ENCODE data around the gene RNU6-1.

Gene RNU6-1

DNA sequence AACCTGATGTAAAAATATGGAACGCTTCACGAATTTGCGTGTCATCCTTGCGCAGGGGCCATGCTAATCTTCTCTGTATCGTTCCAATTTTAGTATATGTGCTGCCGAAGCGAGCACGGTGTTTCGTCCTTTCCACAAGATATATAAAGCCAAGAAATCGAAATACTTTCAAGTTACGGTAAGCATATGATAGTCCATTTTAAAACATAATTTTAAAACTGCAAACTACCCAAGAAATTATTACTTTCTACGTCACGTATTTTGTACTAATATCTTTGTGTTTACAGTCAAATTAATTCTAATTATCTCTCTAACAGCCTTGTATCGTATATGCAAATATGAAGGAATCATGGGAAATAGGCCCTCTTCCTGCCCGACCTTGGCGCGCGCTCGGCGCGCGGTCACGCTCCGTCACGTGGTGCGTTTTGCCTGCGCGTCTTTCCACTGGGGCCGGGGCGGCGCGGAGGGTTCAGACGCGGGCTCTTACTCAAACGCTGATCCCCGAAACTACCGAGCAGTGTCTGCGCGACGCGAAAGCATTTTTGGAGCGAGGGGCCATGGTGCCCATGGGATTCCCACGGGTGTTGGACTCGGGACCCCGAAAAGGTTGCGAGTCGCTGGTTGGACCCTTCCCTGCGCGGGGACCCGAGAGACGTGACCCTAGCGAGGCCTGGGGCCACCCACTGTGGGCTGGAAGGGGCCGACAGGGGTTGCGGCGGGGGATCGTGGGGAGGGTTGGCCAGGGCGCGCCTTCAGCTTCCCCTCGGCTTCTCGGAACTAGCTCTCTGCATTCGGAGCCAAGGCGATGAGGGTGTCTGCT is at the start of gene RNU6-1:
Gene RNU6-1 (minus strand): TSS at position 117 of the 820 bp plus-strand sequence.
- DNase-seq (ENCODE audit: low read depth), result peak; percentile 95

DNA sequence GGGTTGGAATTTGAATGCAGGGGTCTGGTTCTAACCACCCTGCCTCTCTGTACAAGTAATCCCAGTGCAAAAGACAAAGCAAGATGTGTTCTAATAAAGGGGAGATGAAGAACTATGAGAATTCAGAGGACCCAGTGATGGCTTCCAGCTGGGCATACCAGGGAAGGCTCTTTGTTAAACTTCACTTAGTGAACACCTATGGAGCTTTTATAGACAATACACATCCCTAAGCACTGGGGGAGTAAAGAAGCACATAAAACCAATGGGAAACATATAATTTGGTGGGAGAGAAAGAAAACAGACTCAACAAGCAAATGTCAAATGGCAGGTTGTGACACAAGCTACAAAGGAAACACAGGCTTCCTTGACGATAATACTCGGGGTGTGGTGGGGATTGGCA is 47.9 kb upstream of the RNU6-1 start:
- DNase-seq (ENCODE audit: low read depth), result no peak

DNA sequence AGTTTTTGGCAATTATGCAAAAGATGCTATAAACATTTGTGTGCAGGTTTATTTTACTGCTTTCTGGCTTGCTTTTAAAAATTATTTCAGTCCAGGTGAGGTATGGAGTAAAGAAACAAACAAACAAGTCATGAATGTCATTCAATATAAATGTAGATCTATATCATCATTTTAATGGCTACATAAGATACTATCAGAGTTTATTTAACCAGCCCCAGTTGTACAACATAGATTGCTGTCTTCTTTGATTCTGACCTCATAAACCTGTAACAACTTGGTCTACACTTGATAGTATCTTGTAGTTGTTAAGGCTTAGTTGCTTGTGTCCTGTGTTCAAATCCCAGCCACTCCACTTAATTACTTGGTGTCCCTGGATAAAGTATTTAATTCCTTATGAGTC is 46.0 kb upstream of the RNU6-1 start:
- no peak for DNase-seq (ENCODE audit: low read depth)

DNA sequence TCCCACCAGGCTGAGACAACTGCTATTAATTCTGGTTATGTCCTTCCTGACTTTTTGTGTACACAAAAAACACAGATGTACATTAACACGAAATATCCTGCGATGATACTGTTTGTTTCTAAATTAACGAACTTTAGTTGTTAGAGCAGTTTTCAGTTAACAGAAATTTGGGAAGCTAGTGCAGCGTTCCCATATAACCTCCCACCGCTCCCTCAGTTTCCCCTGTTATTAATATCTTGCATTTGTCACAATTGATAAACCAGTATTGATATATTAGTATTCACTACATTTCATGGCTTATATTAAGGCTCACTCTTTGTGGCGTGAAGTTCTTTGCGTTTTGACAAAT is 45.3 kb upstream of the RNU6-1 start:
- DNase-seq (ENCODE audit: low read depth), result no peak

DNA sequence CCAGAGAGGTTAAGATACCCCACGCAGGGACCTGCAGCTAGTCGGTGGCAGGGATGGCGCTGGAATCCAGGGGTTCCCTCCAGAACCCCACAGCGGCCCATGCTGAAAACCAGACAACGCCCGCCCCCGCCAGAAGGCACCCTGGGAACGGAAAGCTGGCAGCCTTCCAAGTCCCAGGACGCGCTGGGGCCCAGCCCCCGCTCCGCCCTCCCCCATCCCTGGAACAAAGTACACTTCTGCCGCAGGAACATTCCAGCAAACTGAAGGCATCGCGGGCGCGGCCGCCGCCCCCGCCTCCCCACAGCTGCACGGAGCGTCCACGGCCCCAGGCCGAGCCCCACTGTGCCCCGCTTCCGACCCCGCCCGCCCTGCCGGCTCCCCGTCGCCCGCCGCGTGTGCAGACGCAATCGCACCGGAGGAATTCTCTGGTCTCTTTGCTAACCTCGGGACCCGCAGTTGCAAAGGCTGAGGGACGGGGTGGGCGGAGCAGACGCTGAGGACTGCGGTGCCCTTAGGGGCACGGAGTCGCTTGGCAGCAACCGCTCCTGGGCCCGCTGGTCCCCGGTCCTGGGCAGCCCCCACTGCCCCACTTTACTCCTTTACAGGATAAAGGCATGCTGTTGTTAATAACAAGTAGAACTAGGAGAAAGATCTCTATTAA is 44.8 kb upstream of the RNU6-1 start:
- DNase-seq (ENCODE audit: low read depth), result peak; percentile 46

DNA sequence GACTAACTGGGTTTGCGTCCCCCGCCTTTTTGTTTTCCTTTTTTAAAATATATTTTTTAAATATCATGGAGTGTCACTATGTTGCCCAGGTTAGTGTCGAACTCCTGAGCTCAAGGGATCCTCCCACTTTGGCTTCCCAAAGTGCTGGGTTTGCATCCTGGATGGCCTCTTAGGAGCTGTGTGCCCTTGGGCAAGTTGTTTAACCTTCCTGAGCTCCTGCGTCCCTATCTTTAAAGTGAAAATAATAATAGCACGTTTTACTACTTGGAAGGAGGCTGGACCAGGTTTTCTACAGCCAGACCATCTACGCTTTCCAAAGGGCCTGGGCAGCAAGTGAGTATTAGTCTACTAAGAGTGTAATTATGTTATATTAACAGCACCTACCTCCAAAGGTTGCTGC is 44.2 kb upstream of the RNU6-1 start:
- no peak for DNase-seq (ENCODE audit: low read depth)

DNA sequence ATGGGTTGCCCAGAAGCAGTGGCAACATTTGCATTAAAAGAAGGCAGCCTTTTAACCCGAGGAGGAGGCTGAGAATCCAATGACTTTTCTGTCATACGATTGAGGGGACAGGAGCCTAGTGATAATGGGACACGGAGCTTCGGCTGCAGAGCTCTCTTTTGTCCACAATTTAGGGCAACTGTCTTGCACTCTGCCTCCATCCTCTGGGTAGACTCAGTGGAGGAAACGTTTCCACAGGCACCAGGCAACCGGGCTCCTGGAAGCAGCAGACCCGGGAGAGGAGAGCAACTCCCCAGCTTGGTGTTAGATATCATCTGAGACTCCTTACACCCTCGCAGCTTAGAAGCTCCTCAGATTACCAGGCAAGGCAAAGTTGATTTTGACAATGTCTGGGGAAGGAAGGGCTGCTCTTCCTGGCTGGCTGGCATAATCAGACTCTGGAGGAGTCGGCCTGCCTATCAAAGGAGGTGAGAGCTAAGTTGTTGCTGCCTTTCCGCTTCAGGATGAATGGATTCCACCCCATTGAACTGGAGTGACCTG is 43.5 kb upstream of the RNU6-1 start:
- no peak for DNase-seq (ENCODE audit: low read depth)

DNA sequence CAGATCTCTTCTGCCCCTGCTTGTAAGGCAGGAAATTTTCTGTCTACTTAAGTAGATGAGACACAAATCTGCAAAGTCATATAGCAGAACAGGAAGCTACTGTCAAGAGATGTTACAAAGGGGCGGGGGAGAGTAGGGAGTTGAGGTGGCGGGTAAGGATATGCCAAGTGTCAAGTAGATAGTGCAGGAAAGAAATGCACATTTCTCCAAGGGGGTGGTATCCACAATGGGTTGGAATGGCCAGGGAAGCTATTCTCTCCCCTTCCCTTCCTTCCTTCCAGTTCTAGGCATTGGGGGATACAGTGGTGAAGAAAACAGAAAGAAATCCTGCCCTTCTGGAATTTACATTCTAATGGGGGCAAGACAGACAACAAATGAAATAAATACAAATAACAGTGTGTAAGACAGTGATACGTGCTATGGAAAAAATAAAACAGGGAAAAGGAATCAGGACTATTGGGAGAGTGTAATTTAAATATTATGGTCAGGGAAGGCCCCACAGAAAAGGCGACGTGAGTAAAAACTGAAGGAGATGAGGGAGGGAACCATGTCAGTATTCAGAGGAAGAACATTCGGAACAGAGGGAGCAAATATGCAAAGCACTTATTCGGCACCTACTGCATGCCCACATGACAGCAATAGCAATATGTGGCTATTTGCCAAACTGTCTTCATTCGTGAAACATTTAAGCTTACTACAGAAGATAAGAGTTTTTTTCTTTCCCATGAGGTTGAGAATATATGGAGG is 42.8 kb upstream of the RNU6-1 start:
- no peak for DNase-seq (ENCODE audit: low read depth)

DNA sequence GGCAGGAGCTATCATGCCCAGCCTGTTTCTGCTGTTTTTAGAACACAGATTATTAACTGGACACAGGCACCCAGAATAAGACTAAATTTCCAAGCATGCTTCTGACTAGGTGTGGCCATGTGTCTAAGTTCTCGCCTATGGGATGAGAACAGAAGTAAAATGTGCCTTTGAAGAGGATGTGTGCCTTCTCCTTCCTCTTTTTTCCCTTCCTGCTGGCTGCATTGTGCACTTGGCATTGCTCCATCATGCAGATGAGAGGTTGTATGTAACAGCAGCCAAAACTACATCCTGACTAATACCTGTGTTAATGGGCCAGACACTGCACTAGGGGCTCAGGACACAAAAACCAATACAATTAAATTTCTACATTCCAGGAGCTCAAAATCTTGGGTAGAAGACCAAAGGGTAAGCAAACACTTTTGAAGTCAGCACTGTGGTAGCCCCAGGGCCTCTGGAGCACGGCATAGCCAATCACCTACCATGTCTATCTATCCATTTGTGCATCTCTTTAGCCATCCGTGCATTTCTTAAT is 40.9 kb upstream of the RNU6-1 start:
- no peak for DNase-seq (ENCODE audit: low read depth)

DNA sequence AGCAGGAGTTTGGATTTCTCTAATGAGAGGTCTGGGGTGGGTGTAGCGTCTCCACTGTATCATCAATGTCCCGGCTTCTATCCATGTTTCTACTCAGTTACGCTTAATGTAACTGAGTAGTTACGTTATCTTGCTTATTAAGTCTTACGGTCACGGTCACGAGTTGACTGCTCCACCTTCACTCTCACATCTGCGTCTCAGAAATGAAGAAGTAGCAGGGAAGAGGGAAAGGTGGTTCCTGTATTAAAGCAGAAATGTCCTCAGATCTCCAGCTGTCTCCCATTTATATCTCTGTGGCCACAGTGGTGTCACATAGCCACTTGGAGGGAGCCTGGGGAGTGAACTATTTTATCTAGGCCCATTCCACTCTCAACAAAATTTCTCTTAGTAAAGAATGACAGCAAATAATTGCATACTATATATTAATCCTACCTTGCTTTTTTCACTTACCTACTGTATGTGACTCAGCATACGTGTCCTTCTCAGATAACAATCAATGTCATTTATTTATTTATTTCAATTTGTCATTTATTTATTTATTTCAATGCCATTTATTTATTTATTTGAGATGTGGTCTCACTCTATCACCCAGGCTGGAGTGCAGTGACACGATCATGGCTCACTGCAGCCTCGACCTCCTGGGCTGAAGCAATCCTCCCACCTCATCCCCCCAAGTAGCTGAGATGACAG is 39.7 kb upstream of the RNU6-1 start:
- no peak for DNase-seq (ENCODE audit: low read depth)

DNA sequence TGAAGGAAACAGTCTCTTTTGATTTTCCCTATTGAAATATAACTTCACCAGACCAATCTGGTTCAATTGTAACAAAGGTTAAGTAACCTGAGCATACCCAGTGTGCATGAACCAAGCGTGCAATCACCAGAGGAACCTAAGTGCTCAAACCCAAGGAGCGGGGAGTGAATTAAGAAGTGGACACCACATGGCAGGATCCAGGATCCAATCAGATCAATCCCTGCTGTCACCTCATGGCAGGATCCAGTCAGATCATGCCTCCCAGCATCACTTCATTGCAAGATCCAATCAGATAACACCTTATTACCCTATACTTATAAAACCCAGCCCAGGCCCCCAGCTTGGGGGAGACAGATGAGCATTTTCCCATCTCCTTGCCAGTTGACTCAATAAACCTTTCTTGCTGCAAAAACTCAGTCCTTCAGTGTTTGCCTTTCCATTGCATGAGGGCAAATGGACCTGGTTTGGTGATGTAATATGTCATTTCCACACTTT is 38.9 kb upstream of the RNU6-1 start:
- no peak for DNase-seq (ENCODE audit: low read depth)

DNA sequence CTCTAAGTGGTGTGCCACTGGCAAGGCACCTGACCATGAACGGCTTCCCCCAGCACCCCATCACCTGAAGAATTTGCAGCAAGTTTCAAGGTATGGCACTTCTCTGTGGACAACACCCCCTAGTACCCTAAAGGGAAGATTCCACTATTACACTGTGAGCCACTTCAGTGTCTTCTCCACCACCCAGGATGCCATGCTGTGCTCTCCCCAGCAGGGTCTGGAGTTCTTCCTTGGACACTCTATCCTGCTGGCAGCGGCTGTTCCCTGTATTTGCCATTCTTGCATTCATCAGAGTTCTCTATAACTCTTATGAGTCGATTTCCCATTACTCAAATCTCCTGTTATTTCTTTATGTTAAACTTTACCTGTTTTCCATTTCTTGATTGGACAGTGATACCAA is 33.9 kb upstream of the RNU6-1 start:
- no peak for DNase-seq (ENCODE audit: low read depth)

DNA sequence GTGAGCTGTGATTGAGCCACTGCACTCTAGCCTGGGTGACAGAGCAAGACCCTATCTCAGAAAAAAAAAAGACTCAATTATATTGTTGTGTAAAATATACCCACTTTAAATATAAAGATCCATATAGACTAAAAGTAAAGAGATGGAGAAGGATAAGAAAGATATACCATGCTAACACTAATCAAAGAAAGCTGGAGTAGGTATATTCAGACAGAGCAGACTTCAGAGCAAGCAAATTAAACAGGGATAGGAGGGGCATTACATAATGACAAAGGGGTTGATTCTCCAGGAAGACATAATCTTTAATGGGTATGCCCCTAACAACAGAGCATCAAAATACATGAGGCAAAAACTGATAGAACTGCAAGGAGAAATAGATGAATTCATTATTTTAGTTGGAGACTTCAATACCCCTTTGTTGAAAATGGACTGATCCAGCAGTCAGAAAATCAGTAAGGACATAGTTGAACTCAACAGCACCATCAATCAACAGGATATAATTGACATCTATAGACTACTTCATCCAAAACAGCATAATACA is 31.1 kb upstream of the RNU6-1 start:
- DNase-seq (ENCODE audit: low read depth), result no peak

DNA sequence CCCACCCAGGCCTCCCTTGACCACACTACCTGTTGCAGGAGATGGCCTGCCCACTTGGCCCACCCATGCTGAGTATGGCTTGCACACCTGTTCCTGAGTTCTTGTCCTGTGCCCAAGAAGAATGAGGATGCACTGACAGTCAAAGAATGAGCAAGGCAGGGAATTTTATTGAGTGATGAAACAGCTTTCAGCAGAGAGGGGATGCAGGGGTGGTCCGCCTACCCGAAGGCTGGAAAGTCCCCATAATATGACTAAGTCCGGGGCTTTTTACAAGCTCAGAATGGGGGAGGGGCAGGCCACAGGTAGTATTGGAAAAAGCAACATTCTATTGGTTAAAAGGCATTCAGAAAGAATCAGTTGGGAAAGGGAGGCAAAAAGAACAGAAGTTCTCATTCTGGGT is 29.9 kb upstream of the RNU6-1 start:
- no peak for DNase-seq (ENCODE audit: low read depth)

DNA sequence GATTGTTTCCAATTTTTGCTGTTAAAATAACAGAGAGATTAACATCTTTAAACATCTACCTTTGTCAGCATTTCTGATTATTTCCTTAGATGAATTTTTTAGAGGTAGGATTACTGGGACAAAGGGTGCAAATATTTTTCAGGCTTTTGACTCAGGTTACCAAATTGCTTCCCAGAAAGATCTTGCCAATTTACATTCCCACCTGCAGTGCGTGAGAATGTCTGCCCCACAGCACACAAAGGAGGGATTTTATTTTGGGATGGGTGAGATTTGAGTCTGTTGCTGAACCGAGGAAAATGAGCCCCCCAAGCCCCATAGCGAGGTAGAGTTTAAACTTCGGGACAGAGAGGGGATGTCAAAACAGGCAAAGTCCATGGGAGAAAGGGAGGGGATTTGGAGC is 25.9 kb upstream of the RNU6-1 start:
- DNase-seq (ENCODE audit: low read depth), result no peak

DNA sequence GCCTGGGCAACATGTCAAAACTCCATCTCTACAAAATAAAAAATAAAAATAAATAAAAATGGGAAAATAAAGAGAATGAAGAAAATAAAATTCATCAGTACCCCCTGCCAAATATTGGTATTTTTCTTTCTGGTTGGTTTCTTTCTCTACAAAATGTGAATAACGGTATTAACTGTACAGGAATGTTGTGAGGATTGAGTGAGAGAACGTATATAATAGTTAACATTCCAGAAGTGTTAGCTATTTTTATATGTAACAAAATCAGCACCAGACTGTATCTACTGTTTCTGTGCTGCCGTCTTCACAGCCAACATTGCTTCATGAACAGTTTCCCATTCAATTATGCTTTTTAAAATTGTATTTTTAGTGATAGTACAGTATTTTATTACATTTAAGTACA is 25.5 kb upstream of the RNU6-1 start:
- DNase-seq (ENCODE audit: low read depth), result no peak

DNA sequence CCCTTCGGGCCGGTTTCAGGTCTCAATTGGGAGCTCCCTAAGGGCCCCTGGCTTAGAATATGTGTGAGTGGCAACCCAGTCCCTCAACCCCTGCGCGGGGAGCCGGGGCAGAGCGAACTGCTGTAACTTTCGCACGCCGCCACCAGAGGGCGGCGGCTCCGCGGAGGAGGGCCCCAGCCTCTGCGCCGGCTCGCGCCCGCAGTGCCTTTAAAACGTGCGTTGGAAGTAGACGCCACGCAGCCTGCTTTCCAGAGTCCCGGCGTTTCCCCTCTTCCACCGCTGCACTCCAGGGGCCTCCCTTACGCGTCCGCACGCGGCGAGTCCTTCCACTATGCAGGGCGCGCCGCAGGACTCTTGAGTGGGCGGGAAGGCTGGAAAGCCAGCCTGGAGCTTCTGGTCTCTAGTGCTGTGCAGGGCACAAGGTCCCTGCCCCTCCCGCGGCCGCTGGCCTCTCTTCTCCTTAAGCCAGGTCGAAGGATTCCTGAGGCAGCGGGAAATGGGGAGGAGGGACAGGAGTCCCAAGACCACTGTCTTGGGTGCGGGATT is 23.7 kb upstream of the RNU6-1 start:
- DNase-seq (ENCODE audit: low read depth), result peak; percentile 55

DNA sequence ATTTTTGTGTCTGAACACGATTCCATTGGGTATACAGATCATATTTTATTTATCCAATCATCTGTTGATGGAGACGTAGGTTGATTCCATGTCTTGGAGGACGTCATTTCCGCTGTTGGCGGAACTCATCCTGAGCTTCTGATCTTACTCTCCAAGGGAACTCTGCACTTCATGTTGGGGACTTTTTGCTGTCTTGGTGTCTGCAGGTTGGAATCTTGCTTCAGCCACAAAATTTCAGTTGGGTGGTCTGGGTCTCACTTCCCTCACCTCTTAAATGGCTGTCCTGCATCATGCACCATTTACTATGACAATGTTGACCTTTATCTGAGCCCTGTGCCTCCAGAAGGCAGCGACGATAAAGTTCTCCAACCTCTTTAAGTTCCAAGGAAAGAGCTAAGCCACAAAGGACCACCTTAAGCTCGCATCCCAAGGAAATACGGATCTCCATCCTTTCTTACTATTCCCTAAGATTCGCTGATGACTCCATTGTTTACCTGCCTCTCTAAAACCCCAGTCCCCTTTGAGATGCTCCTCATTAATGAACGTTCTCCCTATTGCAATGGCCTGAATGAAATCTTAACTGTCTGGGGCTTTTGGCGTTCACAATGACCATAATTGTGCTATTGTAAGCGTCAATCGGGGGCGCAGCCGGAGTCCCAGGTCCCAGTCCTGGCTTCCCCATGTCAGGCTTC is 23.1 kb upstream of the RNU6-1 start:
- DNase-seq (ENCODE audit: low read depth), result no peak

DNA sequence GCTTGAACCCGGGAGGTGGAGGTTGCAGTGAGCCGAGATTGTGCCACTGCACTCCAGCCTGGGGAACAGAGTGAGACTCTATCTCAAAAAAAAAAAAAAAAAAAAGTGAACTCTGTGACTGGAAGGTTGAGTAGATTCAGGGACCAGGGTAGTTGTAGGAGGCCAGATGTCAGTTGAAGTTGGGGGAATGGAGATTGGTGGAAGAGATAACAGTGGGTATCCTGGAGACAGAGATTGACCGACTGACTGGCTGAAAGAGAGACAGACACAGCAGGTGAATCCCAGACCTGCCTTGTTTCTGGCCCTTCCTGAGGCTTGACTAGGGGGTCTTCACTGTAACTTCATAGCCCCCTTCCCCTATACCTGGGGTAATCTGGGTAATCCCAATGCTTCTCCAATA is 22.1 kb upstream of the RNU6-1 start:
- DNase-seq (ENCODE audit: low read depth), result no peak

DNA sequence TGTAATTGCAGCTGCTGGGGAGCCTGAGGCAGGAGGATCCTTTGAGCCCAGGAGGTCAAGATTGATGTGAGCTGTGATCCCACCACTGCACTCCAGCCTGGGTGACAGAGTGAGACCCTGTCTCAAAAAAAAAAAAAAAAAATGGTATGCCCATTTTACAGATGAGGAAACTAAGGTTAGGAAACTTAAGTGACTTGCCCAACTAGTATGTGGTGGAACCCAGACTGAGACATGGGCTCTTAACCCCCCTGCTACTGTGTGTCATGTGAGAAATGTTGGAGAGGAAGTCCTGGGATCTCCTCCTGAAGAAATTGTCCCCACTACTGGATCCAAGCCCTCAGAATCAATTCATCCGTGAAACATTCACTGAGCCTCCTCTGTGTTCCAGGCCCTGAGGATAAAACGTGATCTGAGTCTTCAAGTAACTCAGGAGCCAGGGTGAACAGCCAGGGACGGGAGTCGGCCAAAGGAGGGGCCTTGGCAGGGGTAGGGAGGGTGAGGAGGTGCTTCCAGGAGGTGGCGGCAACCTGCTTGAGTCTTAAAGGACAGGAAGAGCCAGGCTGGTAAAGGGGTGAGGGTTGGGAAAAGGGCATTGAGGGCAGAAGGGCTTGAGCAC is 19.6 kb upstream of the RNU6-1 start:
- DNase-seq (ENCODE audit: low read depth), result no peak

Data from stimulated activated CD4-positive, alpha-beta T cell treated with anti-CD3 and anti-CD28 coated beads, Interleukin-2, amount 100 ng/mL, for 4 hours (primary cell).